GM12865 (cell line): ENCODE measurements around the gene AFDN.

Experiments used
- DNase-seq: peaks from one replicate; pipeline ENCODE4 v3.0.0; 2010; ENCODE audit warnings: low read depth
- H3K4me3 ChIP-seq: 2 replicates; pipeline ENCODE4 v1.5.1; 2011; ENCODE audit warnings: mild to moderate bottlenecking, low read depth, low read length, control low read depth
- CTCF ChIP-seq: IDR thresholded peaks from 2 replicates; pipeline ENCODE4 v1.5.1; 2011; ENCODE audit warnings: low read length, control low read depth, low read depth, inconsistent platforms; ENCODE audit not compliant: insufficient read depth; ENCODE audit errors: missing control alignments

The AFDN gene

GRCh38 chr6:167791780-167792478, 34.8 kb upstream of the AFDN start:
- no peak overlapping the region for H3K4me3 ChIP-seq
- TF ChIP-seq CTCF, result no peak
- DNase-seq, result no peak

GRCh38 chr6:167793421-167793820, 33.3 kb upstream of the AFDN start:
- H3K4me3 ChIP-seq, result no peak overlapping the region
- DNase-seq, result no peak
- no peak for TF ChIP-seq CTCF

GRCh38 chr6:167794161-167795157, 32.3 kb upstream of the AFDN start:
- no peak for DNase-seq
- no peak for TF ChIP-seq CTCF

GRCh38 chr6:167795321-167795811, 31.3 kb upstream of the AFDN start:
- no peak for DNase-seq
- no peak for TF ChIP-seq CTCF
- H3K4me3 ChIP-seq, result no peak overlapping the region

More at GRCh38 chr6:167794161-167795157, 32.3 kb upstream of the AFDN start:
- H3K4me3 ChIP-seq, result no peak overlapping the region

GRCh38 chr6:167795874-167796191, 30.9 kb upstream of the AFDN start:
- no peak for DNase-seq
- H3K4me3 ChIP-seq, result no peak overlapping the region
- TF ChIP-seq CTCF, result no peak

DNA sequence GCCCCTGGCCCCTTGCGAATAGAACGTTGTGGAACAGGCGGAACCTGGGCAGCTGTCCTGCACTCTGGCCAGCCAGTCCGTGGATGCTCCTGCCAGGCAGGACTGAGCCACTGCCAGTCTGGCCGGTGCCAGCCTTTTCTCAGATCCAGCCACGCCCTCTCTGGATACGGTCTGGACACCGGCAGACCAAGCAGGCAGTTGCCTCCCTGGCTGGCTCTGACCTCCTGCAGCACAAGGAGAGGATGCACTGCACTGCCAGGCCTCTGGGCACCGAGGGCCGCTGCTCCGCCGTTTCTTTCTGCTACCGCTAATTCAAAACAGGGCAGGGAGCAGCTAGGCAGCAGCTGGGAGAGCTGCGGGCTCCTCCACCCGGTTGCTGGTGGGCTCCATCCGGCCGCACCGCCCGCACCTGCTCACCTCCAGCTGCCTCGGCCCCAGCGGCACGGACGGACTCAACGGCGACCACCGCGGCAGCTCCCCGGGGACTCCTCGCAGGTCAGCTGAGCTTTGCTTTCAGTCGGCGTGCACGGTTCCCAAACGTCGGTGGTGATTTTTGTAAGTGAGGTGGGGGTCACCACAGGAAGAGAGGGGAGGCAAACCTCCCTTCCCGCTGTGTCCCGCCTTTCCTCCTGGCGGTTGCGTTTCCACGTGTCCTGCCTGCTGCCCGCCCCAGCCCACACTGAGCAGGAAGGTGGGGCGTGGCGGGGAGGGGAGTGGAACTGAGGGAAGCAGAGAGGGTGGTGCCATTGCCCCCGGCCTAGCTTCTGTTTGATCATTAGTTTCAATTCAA, 30.3 kb upstream of the AFDN start:
- no peak for DNase-seq
- no peak for TF ChIP-seq CTCF
- no peak overlapping the region for H3K4me3 ChIP-seq
